Upper lobe of right lung (tissue), 1 donor: ENCODE results near the gene RFX2. TPM values are rescaled to one million over a fixed set of nuclear protein-coding genes. Genes with fewer than 3 reads are reported as not detected.

Experiments used
- ATAC-seq: fragments of 200-7000 bp; cut with Tn5 transposase; one replicate; pipeline ENCODE4 v1.9.1; 2020; ENCODE audit warnings: mild to moderate bottlenecking, moderate library complexity
- DNase-seq: peaks from one replicate; pipeline ENCODE4 v3.0.0-alpha.2; 2020
- H3K27ac ChIP-seq: fragments of 200-600 bp; one replicate; pipeline ENCODE4 v1.8.0; 2022
- H3K27me3 ChIP-seq: fragments of 200-600 bp; one replicate; pipeline ENCODE4 v1.8.0; 2022; ENCODE audit warnings: mild to moderate bottlenecking
- H3K36me3 ChIP-seq: fragments of 200-600 bp; one replicate; pipeline ENCODE4 v1.8.0; 2022
- H3K4me1 ChIP-seq: fragments of 200-600 bp; one replicate; pipeline ENCODE4 v1.8.0; 2022
- H3K4me3 ChIP-seq: fragments of 200-600 bp; one replicate; pipeline ENCODE4 v1.8.0; 2022; ENCODE audit warnings: mild to moderate bottlenecking
- H3K9me3 ChIP-seq: fragments of 200-600 bp; one replicate; pipeline ENCODE4 v1.8.0; 2022
- CTCF ChIP-seq: fragments of 200-600 bp; IDR thresholded peaks from one replicate; pipeline ENCODE4 v1.8.0; 2022; ENCODE audit warnings: antibody characterized with exemption
- intact Hi-C: fragments of 100-400 bp; cut with DNase I; formaldehyde crosslinking; loops from one replicate; pipeline ENCODE4 v1.11.0; 2022
- total RNA-seq: library from RNA; stranded (reverse); fragmentation: NEBNext Ultra II Directional; extraction: Animal tissue kit (Norgen Biotek cat#: 25700); gene quantifications from one replicate; pipeline ENCODE4 v1.2.1, GENCODE V29; 2021
- donor health status: DM: no; HTN: yes; CAD: no; lungs with severe emphysema.

Gene RFX2
- total RNA-seq, 1 donor from 2014 or later, result 11.7 TPM

DNA sequence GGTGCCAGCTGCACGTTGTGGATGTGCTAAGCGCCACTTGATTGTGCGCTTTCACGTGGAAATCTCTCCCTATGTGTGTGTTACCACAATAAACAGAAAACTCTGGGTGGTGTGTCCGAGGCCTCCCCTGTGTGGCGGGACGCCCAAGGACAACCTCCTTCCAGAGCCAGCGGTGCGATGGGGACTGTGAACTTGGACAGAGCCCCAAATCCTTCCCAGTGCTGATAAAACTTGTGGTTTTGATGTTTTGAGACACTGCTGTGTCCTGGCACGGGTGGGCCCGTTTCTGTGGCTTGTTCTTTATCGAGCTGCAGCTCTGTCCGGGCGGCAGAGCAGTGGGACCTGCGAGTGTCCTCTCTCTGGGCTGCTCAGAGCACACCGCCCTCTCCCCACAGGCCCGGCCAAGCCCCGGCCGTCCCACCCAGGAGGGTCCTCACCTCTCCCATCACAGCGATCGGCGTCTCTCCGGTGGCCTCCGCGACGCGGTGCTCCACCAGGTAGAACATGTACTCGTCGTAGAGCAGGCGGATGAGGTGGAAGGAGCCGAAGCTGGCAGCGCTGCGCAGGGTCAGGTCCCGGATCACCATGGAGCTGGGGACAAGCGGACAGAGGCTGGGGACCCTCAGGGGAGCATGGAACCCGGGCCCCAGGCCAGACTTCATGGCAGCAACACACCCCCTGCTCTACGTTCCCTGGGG is 113.5 kb downstream of the RFX2 start:
- no peak overlapping the region for H3K4me3 ChIP-seq
- no peaks in the 10 kb centered on the region for H3K9me3 ChIP-seq
- no peak overlapping the region for H3K27ac ChIP-seq
- no peaks in the 10 kb centered on the region for H3K36me3 ChIP-seq
- H3K4me1 ChIP-seq, result peaks cover 11% of the 10 kb centered on the region
- no peak for TF ChIP-seq CTCF
- intact Hi-C loops, result no loop called here
- H3K27me3 ChIP-seq, result no peaks in the 10 kb centered on the region
- no peak for DNase-seq
- ATAC-seq, result no peak

GRCh38 chr19:5996102-5996501 is 114.2 kb downstream of the RFX2 start:
- Histone ChIP-seq H3K36me3 (no peaks in the 10 kb centered on the region), H3K27ac (no peak overlapping the region), H3K4me3 (no peak overlapping the region), H3K9me3 (no peaks in the 10 kb centered on the region), H3K27me3 (no peaks in the 10 kb centered on the region), H3K4me1 (peaks cover 11% of the 10 kb centered on the region)
- ATAC-seq (no peak), DNase-seq (no peak)
- no peak for TF ChIP-seq CTCF
- intact Hi-C loops, result no loop called here

DNA sequence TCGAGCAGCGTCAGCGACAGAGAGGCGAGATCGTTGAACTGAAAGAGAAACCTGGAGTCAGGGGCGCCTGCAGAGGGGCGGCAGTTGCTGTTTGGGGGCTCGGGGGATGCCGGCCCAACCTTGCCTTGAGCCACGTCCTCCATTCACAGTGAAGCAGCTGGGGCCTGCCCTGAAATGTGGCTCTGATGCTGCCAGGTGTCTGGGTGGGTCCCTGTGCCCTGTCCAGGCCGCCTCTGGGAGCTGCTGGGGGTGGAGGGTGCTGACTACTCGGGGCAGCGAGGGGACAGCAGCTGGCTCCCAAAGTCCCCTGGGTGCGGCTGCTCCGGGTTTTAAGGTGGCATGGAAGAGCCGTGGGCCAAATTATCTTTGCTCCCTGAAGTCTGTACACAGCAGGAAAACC is 114.7 kb downstream of the RFX2 start:
- H3K27me3 ChIP-seq, result no peaks in the 10 kb centered on the region
- ATAC-seq, result no peak
- no peaks in the 10 kb centered on the region for H3K36me3 ChIP-seq
- H3K9me3 ChIP-seq, result no peaks in the 10 kb centered on the region
- H3K27ac ChIP-seq, result no peak overlapping the region
- DNase-seq, result no peak
- intact Hi-C loops, result no loop called here
- H3K4me1 ChIP-seq, result peaks cover 11% of the 10 kb centered on the region
- no peak overlapping the region for H3K4me3 ChIP-seq
- TF ChIP-seq CTCF, result no peak

- Histone ChIP-seq H3K36me3 (no peaks in the 10 kb centered on the region), H3K9me3 (no peaks in the 10 kb centered on the region), H3K4me1 (peaks cover 11% of the 10 kb centered on the region), H3K4me3 (peak overlapping the region; percentile 14), H3K27me3 (no peaks in the 10 kb centered on the region), H3K27ac (peak overlapping the region; percentile 39)
- no peak for ATAC-seq
- no peak for DNase-seq
- intact Hi-C loops, result no loop called here
- TF ChIP-seq CTCF, result no peak
These were observed 115.7 kb downstream of the RFX2 start for GRCh38 chr19:5994405-5995165.

DNA sequence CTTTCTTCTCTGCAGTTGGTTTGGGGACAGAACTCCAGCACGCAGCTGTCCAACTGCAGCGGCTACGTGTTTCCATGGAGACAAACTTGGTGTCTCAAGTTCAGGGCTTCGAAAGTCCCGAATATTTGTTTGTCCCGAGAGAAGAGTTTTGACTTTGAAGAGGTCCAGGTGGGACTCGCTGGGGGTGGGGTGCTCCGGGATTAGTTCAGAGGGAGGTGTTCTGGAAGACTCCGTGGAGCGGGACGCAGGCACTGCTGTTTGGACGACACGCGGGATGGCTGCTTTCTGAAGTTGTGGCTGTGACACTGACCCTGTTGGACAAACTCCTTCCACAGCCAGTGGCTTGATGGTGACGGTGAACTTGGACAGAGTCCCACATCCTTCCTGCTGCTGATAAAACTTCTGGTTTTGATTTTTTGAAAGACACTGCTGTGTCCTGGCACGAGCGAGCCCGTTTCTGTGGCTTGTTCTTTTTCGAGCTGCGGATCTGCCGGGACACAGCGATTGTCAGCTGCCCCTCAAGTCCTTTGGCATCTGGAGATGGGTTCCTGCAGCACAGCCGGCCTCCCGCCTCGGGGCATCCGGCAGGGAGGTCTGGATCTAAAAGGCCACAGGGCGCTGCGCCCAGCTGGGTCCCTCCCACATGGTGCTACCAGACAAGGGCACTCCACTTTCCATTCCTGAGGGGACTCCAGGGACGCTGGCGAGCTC is 116.5 kb downstream of the RFX2 start:
- ATAC-seq (peak; percentile 78), DNase-seq (peak; percentile 82)
- Histone ChIP-seq H3K9me3 (no peaks in the 10 kb centered on the region), H3K4me3 (peak overlapping the region; percentile 14), H3K27me3 (no peaks in the 10 kb centered on the region), H3K36me3 (no peaks in the 10 kb centered on the region), H3K4me1 (peaks cover 11% of the 10 kb centered on the region), H3K27ac (peak overlapping the region; percentile 39)
- no peak for TF ChIP-seq CTCF
- intact Hi-C loops, result no loop called here
